HepG2 (cell line): ENCODE results near the gene IL1RAP. TPM values are rescaled to one million over a fixed set of nuclear protein-coding genes. Genes with fewer than 3 reads are reported as not detected.

Source experiments
- ATAC-seq: fragments of 200-7000 bp; cut with Tn5 transposase; 3 replicates; pipeline ENCODE4 v1.9.1; 2020; ENCODE audit warnings: mild to moderate bottlenecking, moderate library complexity
- BruUV-seq: library from RNA; stranded (reverse); fragments of 400-500 nt; replicated peaks from 2 replicates; lab custom pipeline; 2021; lab: Mats Ljungman, UMichigan
- CTCF ChIA-PET: fragments of 300-600 bp; formaldehyde crosslinking; extraction: SDS; loops from one replicate; lab custom pipeline; 2021; ENCODE audit warnings: low total read pairs, inconsistent platforms, low intra/inter-chr PET ratio; lab: Yijun Ruan, JAX
- POLR2A ChIA-PET: fragments of 350-600 bp; sonication (Branson Sonifier 250); formaldehyde crosslinking; loops from one replicate; lab custom pipeline; 2020; ENCODE audit warnings: antibody characterized with exemption, inconsistent platforms; lab: Yijun Ruan, JAX
- DNase-seq: peaks from one replicate; pipeline ENCODE4 v3.0.0-alpha.2; 2015; ENCODE audit warnings: low spot score
- FAIRE-seq: peaks from 3 replicates; lab custom pipeline; 2011; peaks lifted over from hg19 to GRCh38; lab: Jason Lieb, UNC
- H2AFZ ChIP-seq: one replicate; pipeline ENCODE4 v1.6.1; 2011; ENCODE audit warnings: low read length, inconsistent platforms
- H3K27ac ChIP-seq: fragments of 300-600 bp; 3 replicates; pipeline ENCODE4 v1.8.0; 2011; ENCODE audit warnings: mixed run types, mild to moderate bottlenecking, mixed read lengths, low read length, inconsistent platforms; ENCODE audit not compliant: insufficient read depth; ENCODE audit errors: extremely low read length
- H3K27me3 ChIP-seq, 2 experiments: fragments of 200-600 bp in 1 of 2; 2 replicates in 1 of 2; 3 replicates in 1 of 2; pipeline versions ENCODE4 v1.6.0 to v1.8.0; 2011; ENCODE audit warnings: low read length in 2 of 2, mild to moderate bottlenecking in 2 of 2, moderate library complexity in 2 of 2, inconsistent platforms in 1 of 2; ENCODE audit not compliant: insufficient read depth in 2 of 2, control insufficient read depth in 1 of 2
- H3K36me3 ChIP-seq, 2 experiments: fragments of 200-600 bp in 1 of 2; replicated peaks in 1 of 2; 2 replicates in 1 of 2; 3 replicates in 1 of 2; pipeline versions ENCODE4 v1.5.1 to v1.8.0; 2011; ENCODE audit warnings: low read length in 2 of 2, inconsistent platforms in 1 of 2; ENCODE audit not compliant: insufficient read depth in 2 of 2, control insufficient read depth in 1 of 2
- H3K4me1 ChIP-seq: 2 replicates; pipeline ENCODE4 v1.5.1; 2012; ENCODE audit warnings: low read length, inconsistent platforms; ENCODE audit not compliant: insufficient read depth
- H3K4me2 ChIP-seq: 2 replicates; pipeline ENCODE4 v1.6.0; 2011; ENCODE audit warnings: low read depth, low read length, inconsistent platforms
- H3K4me3 ChIP-seq, 3 experiments: fragments of 200-600 bp in 1 of 3; sonication (generic), shearing (Covaris generic) in 1 of 3; replicated peaks in 1 of 3; 2 replicates each; pipeline ENCODE4 v1.5.1; 2011 to 2016; ENCODE audit warnings: low read length in 3 of 3, inconsistent platforms in 2 of 3, low read depth in 2 of 3, mild to moderate bottlenecking in 2 of 3, control low read depth in 1 of 3, mixed read lengths in 1 of 3; ENCODE audit not compliant: insufficient read depth in 1 of 3
- H3K79me2 ChIP-seq: one replicate; pipeline ENCODE4 v1.6.1; 2011; ENCODE audit warnings: low read length, inconsistent platforms; ENCODE audit not compliant: insufficient read depth
- H3K9ac ChIP-seq: 2 replicates; pipeline ENCODE4 v1.6.0; 2011; ENCODE audit warnings: mild to moderate bottlenecking, low read depth, low read length, inconsistent platforms; ENCODE audit not compliant: insufficient read depth
- H3K9me3 ChIP-seq: 2 replicates; pipeline ENCODE4 v1.5.1; 2012; ENCODE audit warnings: mild to moderate bottlenecking, low read length
- H4K20me1 ChIP-seq: 2 replicates; pipeline ENCODE4 v1.6.0; 2011; ENCODE audit warnings: inconsistent platforms, mild to moderate bottlenecking, low read length, moderate library complexity; ENCODE audit not compliant: insufficient read depth
- CENPT ChIP-seq: sonication (generic); formaldehyde crosslinking; IDR thresholded peaks from 2 replicates; pipeline ENCODE4 v1.8.0; 2022; ENCODE audit warnings: low read depth, mild to moderate bottlenecking, moderate library complexity, missing genetic modification reagents
- ZFP1 ChIP-seq: IDR thresholded peaks from 2 replicates; pipeline ENCODE4 v1.6.1; 2016
- ZMAT3 ChIP-seq: sonication (generic); formaldehyde crosslinking; conservative IDR thresholded peaks from 2 replicates; pipeline ENCODE4 v1.7.0; 2021; ENCODE audit warnings: missing genetic modification reagents
- WGBS: methylation state at CpG from one replicate; pipeline ENCODE4 v1.1.6; 2017; ENCODE audit warnings: low lambda C conversion rate; 5-methylcytosine and 5-hydroxymethylcytosine counted together
- in situ Hi-C: cut with HindIII; loops from 2 replicates; pipeline ENCODE4 v1.10.0; 2017; ENCODE audit warnings: low pct_unique_long_range_greater_than_20kb; ENCODE audit not compliant: extremely low pct_ligation_motif_present
- intact Hi-C: fragments of 100-400 bp; cut with micrococcal nuclease; formaldehyde crosslinking; loops from one replicate; pipeline ENCODE4 v1.10.0; 2022; ENCODE audit not compliant: unreplicated experiment
- polyA plus RNA-seq, 8 experiments: library from polyadenylated mRNA; depleted of rRNA in 3 of 8; stranded (reverse) in 7 of 8; unstranded in 1 of 8; fragments of >200 nt; fragmentation: Illumina TruSeq in 4 of 8; extraction: Trizol in 4 of 8; gene quantifications; 2 replicates each; pipeline versions ENCODE4 v1.2.1 to v1.2.3, GENCODE V29; 2011 to 2016; ENCODE audit warnings: low read depth in 4 of 8, missing spikeins in 1 of 8, mixed read lengths in 1 of 8; ENCODE audit not compliant: insufficient read depth in 1 of 8
- total RNA-seq, 5 experiments: library from RNA; depleted of rRNA; stranded (reverse); fragments of >200 nt; fragmentation: Illumina TruSeq; extraction: Trizol; gene quantifications; 2 replicates each; pipeline ENCODE4 v1.2.3, GENCODE V29; 2016; ENCODE audit warnings: low read depth in 1 of 5
- TF ChIP-seq, protein P1 (sequence below), 2 experiments: sonication (generic) in 1 of 2; formaldehyde crosslinking in 1 of 2; IDR thresholded peaks; 2 replicates each; pipeline versions ENCODE4 v1.4.0 to v1.6.1; 2018 to 2020; ENCODE audit warnings: missing genetic modification reagents in 2 of 2, borderline replicate concordance in 1 of 2, low read depth in 1 of 2, mild to moderate bottlenecking in 1 of 2, missing biosample characterization in 1 of 2

The IL1RAP gene
- total and polyA plus RNA-seq, 2 of the 13 experiments (the other 11 are each of a cell fraction or from before 2014, with no cell fraction given), result 18.3 to 54.9 TPM

DNA sequence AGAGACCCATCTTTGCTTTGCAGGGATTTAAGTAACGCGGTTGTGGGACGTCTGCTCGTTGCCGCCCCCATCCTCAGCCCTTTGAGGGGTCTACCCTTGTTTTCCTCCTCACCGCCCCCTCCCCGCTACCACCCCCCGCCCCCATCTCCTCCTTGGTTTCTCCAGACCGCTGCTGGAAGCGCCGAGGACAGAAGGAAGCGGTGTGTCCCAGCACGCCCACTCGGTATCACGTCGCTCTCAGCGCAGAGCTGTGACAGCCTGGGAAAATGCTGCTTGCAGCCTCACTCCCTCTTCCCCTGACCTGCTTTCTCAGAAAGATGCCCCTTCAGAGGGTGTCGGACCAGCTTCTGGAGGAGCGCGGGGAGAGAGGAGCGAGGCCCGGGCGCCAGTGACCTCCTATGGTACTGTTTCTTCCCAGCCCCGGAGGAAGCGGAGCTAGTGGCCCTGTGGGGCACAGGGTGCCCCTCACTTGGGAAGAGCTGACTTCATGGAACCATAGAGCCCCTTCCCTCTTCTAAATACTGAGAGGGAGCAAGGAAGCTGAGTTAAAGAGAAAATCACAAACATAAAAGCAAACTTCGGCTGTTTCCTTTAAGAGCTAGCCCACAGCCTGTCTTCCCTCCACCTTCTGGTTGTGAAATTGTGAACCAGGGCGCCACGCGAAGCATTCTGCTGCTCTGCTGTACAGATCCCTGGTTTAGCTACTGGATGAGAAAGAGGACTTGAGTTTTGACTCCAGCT is 698 bp downstream of the IL1RAP start (continued):
- TF ChIP-seq, protein P1, sequence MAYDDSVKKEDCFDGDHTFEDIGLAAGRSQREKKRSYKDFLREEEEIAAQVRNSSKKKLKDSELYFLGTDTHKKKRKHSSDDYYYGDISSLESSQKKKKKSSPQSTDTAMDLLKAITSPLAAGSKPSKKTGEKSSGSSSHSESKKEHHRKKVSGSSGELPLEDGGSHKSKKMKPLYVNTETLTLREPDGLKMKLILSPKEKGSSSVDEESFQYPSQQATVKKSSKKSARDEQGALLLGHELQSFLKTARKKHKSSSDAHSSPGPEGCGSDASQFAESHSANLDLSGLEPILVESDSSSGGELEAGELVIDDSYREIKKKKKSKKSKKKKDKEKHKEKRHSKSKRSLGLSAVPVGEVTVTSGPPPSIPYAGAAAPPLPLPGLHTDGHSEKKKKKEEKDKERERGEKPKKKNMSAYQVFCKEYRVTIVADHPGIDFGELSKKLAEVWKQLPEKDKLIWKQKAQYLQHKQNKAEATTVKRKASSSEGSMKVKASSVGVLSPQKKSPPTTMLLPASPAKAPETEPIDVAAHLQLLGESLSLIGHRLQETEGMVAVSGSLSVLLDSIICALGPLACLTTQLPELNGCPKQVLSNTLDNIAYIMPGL (CRISPR knock-in tag; IDR thresholded peaks at IDR 0.05; ENCODE audit: borderline replicate concordance in 1 of 2, low read depth in 1 of 2), result 0 out of 4 replicates have a peak, but pooled peaks of 1 of the 2 experiments have one; percentile 20
- 0 out of 2 replicates have a peak, but pooled peaks have one; percentile 21 for TF ChIP-seq ZMAT3 (CRISPR knock-in tag)

DNA sequence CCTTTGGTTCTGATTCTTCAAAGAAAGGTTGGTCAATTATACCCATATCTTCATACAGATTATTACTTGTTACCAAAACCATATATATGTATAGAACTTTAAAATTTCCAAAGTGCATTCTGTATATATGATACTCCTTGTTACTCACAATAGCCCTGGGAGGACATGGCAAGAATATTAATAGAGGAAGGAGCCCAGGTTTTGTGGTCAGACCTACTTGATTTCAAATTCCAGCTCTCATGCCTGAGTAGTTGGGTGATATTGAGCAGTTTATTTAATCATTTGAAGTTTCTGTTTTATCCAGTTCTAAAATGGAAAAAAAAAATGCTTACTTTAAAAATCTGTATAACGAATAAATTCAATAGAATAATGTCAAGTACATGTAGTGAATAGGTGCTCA is 2.5 kb downstream of the IL1RAP start:
- ChIA-PET CTCF (no interaction called here), POLR2A (no interaction called here)
- no peak overlapping the region for H2AFZ ChIP-seq
- peak overlapping the region; percentile 88 for H3K4me2 ChIP-seq
- H4K20me1 ChIP-seq, result no peaks in the 10 kb centered on the region; the same call in 1 of the 2 replicates
- WGBS, result 91% methylated on average over 1 of the region's 1 CpG
- BruUV-seq, result no TSS peak
- peaks cover 70% of the 10 kb centered on the region for H3K79me2 ChIP-seq
- peaks cover 0 to 4% of the 10 kb centered on the region in 2 experiments; a peak in 1 of 5 replicates for H3K27me3 ChIP-seq
- TF ChIP-seq CENPT (CRISPR knock-in tag) (no peak), ZFP1 (no peak)
- in situ Hi-C loops, result loop anchor here (10.0 kb wide), 1 partner anchor 178 kb away; no protein-coding TSS in a partner anchor
- H3K4me1 ChIP-seq, result peaks cover 53% of the 10 kb centered on the region
- ATAC-seq, result no peak
- peak overlapping the region; percentile 69 to 94 (median 88); a peak in 5 of 6 replicates for H3K4me3 ChIP-seq
- peaks cover 3 to 12% of the 10 kb centered on the region in 2 experiments; a peak in 3 of 5 replicates for H3K36me3 ChIP-seq
- peak overlapping the region; percentile 83; the same call in 1 of the 2 replicates for H3K9ac ChIP-seq
- no peak for DNase-seq
- H3K9me3 ChIP-seq, result no peaks in the 10 kb centered on the region
- intact Hi-C loops, result no loop called here
- no peak overlapping the region for H3K27ac ChIP-seq
- no peak for FAIRE-seq
